HG03439 (cell line): ENCODE measurements around the gene DNAL1.

Experiments used
- ATAC-seq: cut with Tn5 transposase; IDR thresholded peaks from one replicate; pipeline ENCODE4 v1.9.1; 2021; ENCODE audit warnings: mild to moderate bottlenecking, moderate library complexity; ENCODE audit not compliant: unreplicated experiment

The DNAL1 gene

DNA sequence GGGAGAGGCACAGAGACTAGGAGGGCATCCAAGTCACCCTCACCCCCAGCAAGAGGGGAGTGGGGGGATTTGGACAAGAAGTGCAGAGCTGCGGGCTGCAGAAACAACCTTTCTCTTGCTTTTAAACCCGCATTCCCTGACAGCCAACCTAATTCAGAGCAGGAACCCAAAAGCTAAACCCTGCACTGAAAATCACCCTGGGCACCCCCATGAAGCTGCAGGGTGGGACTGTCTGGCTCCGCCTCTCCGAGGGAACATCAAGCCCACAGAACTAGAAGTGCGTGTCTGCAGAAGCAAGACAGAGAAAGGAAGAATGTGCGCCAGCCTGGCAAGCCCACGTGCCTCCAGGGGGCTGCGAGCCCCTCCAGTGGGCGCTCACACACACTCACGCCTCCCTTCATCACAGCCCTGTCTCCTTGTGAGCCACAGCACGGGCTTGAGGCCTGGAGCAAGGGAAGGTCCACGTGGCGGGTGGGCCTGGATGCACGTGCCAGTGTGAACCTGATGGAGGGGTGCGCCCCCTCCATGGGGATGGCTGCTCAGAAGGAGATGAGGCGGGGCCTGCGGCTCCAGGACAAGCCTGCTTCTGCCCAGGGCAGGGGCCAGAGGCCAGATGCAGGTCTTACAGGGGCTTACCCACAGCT, 97.2 kb downstream of the DNAL1 start:
- ATAC-seq: no peak

DNA sequence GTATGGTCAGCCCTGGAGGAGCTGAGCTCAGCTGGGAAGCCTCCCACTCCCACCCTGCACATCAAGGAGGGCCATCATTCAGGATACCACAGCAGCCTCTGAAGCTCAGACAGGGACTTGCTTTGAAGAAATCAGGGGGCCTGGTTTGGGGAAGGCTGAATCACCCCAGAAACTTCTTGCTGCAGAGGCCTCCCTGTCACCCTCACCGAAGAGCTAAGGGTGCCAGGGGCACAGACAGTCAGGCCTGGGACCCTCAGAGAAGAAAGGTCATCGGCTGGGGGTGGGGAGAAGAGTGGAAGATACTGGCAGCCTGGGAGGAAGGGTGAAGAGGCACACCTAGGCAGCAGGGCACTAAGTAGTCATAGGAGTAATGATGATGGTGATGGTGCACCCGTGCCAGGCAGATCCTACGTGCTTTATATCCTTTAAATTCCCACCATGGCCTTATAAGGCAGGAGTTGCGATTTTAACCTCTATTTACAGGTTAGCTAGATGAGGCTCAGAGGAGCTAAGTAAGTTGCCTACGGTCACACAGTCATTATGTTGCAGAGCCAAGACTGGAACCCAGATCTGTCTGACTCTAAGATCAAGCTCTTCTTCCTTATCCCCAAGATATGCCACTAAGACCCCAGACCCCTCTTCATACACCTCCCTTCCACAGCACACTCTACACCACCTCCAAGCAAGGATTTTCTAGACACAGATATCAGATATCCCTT, 97.9 kb downstream of the DNAL1 start:
- ATAC-seq: no peak

DNA sequence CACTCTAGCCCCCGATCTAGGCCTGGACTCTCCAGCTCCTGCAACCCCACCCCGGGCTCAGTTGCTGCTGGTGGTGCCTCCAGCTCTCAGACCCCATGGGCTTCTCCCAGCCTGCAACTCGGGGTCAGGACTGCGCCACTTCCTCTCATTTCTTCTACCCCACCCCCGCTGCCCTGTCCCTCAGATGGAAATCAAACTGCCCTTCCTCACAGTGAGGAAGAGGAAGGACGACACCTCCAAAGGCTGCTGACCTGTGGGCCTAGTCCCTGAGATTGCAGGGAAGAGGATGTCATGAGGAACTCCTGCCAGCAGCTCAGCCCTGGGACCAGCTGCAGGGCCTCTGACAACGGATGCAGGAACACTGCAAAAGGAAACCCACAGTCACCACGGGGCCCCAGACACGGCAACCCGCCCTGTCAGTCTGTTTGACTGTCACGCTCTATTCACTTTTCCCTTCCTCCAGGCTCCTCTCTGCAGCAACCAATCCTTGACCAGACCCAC, 98.7 kb downstream of the DNAL1 start:
- no peak for ATAC-seq

DNA sequence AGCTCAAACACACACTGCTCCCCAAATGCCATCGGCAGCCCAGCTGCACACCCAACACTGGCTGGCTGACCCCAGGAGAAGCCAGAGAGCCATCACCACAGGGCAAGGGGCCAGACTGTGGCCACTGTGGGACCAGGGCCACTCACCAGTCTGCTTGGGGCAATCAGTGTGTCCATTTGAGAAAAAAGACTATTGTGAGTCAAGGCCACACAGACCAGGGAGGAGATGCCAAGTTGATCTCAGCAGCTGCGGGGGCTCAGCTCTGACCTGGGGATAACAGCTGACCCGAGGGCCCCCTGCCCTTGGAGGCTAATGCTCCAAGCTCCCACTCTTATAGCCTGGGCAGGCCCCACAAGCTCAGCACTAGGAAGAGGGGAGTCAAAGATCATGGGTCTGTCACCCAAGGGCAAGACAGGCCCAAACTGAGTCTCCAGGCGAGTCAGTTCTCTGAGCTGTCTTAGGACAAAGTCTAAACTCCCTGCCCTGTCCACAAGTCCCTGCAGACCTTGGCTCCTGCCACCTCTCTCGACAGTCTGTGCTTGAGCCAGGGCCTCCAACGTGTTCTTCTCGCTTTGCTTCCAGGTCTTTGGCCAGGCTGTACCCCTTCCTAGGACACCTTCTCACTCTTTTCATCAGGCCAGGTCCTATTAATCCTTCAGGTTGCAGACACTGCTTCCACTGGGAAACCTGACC, 99.5 kb downstream of the DNAL1 start:
- ATAC-seq: no peak

DNA sequence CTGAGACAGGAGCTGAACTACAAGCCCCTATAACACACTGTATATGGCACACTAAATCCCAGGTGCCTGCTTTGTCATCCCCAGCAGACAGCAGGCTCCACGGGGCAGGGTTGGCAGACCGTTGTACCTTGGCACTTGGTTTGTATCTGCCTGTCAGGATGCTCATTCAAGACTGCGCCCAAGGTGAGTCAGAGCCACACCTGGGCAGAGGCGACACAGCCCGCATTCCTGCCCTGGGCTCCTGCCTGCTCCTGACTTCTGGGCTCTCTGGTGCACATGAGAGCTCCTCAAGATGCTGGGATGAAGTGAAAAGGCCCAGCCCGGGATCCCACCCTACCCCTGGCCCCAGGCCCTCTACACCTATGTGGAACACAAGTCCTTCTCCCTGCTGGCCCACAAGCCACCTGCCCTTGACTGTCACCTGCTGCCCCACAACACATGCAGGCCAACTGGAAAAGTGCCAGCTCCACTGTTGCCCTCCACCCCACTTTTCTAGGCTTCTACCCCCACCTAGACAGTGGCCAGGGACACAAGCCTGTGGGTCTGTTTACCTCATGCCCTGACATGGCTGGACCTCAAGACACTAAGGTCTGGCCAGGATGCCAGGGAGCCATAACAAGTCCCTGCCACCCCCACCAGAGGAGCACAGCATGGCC, 100.2 kb downstream of the DNAL1 start:
- no peak for ATAC-seq

DNA sequence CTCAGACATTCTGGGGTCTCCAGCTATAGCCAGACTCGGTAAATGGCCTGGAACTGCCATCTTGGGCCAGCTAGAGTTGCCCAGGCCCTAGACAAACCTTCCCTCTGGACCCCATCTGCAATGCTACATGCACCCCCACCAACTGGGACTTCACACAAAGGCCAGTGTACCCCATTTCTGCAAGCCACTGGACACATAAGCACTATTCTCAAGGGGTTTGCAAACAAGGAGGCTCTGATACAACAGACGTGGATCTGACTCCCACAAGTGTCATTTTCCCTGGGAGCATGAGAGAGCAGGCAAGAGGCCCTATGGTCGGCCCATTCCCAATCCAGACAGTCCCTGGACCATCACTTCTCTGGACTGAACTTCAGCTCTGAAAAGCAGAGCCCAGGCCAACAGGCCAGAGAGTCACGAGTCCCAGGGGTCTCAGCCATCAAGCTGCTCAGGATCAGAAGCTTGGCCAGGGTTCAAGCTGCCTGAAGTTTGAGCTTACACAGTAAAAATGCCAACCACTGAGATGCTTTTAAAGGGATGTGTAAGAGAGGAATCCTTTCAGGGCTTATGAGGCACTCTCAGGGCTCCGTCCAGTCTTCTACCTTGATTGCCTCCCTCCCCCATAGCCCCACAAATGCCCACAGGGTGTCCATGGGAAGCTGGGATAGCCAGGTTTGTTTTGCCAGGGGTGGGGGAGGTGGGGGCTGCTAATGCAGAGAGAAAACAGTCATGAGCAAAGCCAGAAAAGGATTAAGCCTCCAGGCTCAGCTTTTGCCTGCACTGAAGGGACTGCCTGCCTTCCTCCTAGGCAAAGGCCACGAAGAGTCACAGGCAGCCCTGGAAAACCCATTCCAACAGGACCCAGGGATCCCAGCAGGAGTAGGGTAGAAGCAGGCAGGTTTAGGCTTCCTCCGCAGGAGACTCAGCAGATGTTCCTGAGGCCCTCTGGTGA, 101.1 kb downstream of the DNAL1 start:
- no peak for ATAC-seq

DNA sequence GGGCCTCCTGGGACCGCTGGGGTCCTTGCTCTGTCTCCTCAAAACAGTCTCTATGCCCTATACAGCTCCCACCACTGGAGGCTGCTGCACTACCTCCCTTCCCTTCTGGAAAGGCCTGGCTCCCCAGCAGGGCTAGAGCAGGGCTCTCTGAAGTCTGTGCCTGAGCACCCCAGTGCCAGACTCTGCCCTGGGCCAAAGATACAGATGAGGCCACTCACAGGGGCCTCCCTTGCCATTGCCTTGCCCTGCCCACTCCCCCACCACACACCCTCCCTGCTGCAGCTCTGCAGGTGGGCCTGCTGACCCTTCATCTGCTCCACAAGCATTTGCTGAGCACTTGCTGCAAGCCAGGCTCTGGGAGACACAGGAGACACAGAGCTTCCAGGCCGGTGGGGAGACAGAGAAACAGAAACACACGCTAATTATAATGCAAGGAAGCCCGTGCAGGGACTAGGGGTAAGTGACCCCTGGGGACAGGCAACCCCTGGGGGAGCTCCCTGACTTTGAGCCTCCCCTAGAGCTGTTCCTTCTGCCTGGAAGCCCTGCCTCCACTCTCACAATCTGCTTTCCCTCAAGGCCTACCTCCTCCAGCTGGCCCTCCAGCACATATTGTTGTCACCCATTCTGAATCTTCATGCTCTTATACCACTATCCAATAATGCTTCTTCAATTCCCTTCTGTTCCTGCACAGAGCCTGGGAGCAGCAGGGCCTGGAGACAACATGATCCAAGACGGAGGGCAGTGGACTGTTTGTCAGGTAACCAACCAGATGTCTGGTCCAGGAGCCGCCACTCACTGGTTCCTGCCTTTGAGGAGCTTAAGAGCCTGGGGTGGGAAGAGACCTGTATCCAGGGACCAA, 102.0 kb downstream of the DNAL1 start:
- ATAC-seq: no peak

DNA sequence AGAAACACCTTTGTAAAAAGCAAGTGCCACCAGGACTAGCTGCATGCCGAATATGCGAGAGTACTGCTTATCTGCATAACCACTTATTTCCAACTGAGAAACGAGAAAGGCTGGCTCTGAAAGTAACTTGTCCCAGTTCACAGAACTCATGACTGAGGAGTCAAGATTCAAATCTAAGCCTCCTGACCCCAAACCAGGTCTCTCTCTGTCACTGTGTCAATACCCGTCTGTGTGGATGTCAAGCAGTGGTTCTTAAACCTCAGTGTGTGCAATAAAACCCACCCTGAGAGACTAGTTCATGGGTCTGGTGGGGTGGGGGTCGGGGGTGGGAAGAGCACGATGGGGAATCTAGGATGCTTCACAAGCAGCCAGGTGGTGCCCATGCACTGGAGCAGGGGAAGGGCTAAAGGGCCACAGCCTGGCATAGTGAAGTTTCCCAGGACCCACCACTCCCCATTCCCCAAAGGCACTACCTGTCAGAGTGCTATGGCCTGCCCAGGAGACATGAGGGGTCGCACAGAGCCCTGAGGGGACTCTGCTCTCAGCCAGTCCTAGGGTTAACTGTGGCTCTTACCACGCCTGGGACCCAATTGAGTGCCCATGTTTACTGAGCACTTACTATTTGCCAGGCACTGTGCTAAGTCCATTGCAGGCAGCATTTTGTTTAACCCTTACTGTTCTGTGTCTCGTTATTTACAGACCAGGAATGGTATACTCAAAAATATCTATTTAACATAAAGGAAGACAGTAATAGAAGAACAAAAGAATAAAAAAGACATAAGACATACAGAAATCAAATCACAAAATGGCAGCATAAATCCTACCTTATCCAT, 102.8 kb downstream of the DNAL1 start:
- no peak for ATAC-seq

DNA sequence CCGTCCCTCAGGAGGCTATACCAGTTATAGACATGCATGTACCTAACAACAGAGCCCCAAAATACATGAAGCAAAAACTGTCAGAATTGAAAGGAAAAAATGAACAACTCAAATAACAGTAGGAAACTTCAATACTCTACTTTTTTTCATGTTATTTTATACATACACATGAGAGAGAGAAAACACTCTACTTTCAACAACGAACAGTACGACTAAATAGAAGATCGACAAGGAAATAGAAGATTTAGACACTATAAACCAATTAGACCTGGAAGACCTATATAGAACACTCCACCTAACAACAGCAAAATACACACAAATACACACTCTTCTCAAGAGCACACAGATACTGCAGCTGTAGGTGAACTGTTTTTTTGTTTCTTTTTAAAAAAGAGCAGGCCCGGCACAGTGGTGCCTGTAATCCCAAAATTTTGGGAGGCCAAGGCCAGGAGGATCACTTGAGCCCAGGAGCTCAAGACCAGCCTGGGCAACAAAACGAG, 104.1 kb downstream of the DNAL1 start:
- ATAC-seq: no peak

DNA sequence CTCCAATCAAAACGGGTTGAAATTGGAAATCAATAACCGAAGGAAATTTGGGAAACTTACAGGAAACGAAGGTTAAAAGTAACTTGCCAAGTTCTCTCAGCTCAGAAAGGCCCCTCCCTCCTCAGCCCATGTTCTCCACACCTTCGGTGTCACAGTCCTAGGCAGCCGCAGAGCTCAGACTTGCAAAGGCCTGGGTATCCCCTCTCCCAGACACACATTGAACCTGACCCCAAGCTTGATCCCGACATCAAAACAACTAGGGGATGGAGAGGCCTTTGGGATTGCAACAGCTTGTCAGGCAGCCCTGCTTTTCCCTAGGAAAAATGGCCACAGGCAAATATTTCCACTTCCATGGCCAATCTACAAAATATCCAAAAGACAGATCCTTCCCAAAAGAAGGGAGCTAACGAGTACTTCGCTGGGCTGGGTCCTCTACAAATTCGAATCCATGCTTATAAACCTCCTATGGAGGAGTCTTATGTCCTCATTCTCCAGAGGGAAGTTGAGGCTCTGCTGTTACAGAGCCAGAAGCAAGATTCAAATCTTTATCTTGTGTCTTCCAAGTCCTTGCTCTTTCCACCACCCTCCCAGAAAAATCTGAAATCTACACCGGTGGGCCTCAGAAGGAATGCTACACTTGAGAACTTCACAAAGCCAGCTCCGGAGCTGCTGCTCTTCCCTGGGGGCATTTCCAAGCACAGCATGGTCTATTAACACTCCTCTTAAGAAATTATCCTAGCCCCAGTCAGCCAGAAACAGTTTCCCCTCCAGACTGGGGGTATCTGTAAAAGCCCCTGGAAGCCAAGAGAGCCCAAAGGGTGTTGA, 105.1 kb downstream of the DNAL1 start:
- ATAC-seq: no peak

DNA sequence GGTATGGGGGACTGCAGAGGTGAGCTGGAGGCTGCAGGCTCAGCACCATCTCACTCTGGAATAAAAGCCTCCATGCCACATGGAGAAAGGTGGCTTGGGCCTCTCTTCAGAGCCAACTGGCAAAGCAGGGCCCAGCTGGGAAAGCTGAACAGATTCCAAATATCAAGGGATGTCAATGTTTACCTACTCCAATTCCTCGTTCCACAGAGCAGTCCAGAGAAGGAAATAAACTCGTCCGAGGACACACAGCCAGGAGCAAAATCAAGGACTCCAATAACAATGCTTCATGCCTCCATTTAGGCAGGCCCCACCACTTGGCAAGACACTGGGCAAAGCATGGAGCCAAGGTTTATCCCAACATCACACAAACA, 105.7 kb downstream of the DNAL1 start:
- no peak for ATAC-seq

DNA sequence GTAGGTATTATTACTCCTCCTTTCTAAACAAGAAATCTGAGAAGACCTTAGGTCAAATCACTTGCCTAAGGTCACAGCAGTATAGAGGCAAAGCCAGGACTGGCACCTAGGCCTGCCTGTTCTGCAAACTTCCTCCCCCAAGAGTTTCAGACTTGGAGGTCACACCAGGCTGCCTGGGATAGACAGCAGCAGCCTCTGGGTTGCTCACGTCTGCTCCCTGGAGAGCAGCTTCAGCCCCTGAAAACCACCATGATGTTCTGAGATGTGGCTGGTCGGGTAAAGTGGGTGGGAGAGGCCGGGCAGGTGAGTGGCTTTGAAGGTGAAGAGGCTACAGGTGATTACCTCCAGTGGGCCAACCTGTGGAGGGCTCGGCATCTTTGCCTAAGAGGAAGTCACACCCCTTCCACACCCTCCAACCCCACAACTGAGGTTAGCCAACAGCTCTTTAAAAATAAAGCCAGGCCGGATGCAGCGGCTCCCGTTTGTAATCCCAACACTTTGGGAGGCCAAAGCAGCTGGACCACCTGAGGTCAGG, 106.4 kb downstream of the DNAL1 start:
- ATAC-seq: no peak

DNA sequence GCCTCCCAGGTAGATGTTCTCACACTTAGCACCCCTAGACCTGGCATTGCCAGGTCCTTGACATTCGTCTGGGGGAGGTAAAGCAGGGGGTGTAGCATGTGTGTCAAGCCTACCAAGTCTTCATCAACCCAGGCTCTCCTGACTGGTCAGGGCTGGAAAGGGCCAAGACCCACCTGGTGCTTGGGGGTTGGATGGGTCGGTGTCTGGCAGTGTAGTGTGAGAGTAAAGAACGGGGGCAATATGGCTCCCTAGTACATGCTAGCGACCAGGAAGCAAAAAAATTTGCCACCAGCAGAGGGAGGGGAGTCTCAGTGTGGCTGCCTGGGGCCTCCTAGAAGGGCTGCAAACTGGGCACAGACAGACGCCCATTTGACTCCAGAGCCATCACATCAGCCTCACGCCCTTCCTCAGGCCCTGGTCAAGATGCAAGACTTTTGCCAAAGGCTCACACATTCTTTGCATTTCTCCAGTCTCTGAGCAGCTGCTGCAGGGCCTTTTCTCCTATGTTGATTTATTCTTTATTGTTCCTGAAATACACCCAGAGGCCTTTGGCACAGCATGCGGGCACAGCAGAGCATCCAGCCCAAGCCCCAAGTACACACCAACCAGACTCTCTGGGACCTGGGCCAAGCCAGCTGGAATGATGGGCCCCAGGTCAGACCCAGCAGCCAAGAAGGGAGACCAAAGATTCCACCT, 107.7 kb downstream of the DNAL1 start:
- ATAC-seq: no peak
